Esophagus muscularis mucosa (tissue), 4 donors: ENCODE results near the gene CBR3. TPM values are rescaled to one million over a fixed set of nuclear protein-coding genes. Genes with fewer than 3 reads are reported as not detected.
A peak's percentile ranks its signal among the peaks of the same experiment; 100 is the strongest.
"Not testable (repeated sequence)": the region's sequence is repeated elsewhere in the genome, so short reads cannot be mapped to it uniquely, and the experiment has no call there.

ENCODE experiments used
- DNase-seq: peaks from one replicate; pipeline ENCODE4 v3.0.0-alpha.2; 2017; ENCODE audit errors: extremely low spot score
- H3K27ac ChIP-seq, 4 donors: fragments of 200-600 bp; sonication (generic); replicated peaks in 1 of 4; 1 replicate in 3 of 4; 2 replicates in 1 of 4; pipeline ENCODE4 v1.5.1; 2016 to 2019; ENCODE audit warnings: mild to moderate bottlenecking in 1 of 4
- H3K27me3 ChIP-seq, 4 donors: fragments of 200-600 bp; sonication (generic); one replicate each; pipeline versions ENCODE4 v1.5.1 to v1.6.0; 2016 to 2019
- H3K36me3 ChIP-seq, 4 donors: fragments of 200-600 bp; sonication (generic); one replicate each; pipeline ENCODE4 v1.5.1; 2016 to 2019
- H3K4me1 ChIP-seq, 4 donors: fragments of 200-600 bp; sonication (generic); one replicate each; pipeline ENCODE4 v1.5.1; 2016 to 2019
- H3K4me3 ChIP-seq, 4 donors: fragments of 200-600 bp; sonication (generic); 1 replicate in 2 of 4; 2 replicates in 2 of 4; pipeline ENCODE4 v1.5.1; 2016 to 2019; ENCODE audit warnings: mild to moderate bottlenecking in 4 of 4, moderate library complexity in 1 of 4
- H3K9me3 ChIP-seq, 4 donors: fragments of 200-600 bp; sonication (generic); 1 replicate in 3 of 4; 2 replicates in 1 of 4; pipeline ENCODE4 v1.5.1; 2016 to 2019
- EP300 ChIP-seq: sonication (generic); formaldehyde crosslinking; IDR thresholded peaks from one replicate; pipeline ENCODE4 v1.6.1; 2017; ENCODE audit warnings: antibody characterized with exemption
- POLR2A ChIP-seq: fragments of 450-650 bp; IDR thresholded peaks from one replicate; pipeline ENCODE4 v1.6.1; 2017; ENCODE audit warnings: antibody characterized with exemption, moderate library complexity, mild to moderate bottlenecking, low read depth
- POLR2AphosphoS5 ChIP-seq, 2 donors: sonication (generic); formaldehyde crosslinking; IDR thresholded peaks; one replicate each; pipeline ENCODE4 v1.6.1; 2017; ENCODE audit warnings: antibody characterized with exemption in 2 of 2
- whole genome bisulfite sequencing: methylation state at CpG from one replicate; pipeline ENCODE4 v1.1.5; 2018; 5-methylcytosine and 5-hydroxymethylcytosine counted together
- intact Hi-C: fragments of 100-400 bp; cut with DNase I; formaldehyde crosslinking; loops from one replicate; pipeline ENCODE4 v1.15.1; 2023
- total RNA-seq, 4 donors: library from RNA; depleted of rRNA; stranded (reverse); fragments of >200 nt; gene quantifications; one replicate each; pipeline versions ENCODE4 v1.1.0 to v1.2.1, GENCODE V29; 2016
- TF ChIP-seq, protein P1 (sequence below), 3 experiments: fragments of 200-600 bp in 2 of 3; fragments of 450-650 bp in 1 of 3; sonication (generic) in 2 of 3; IDR thresholded peaks; one replicate each; pipeline ENCODE4 v1.5.1; 2017 to 2019; ENCODE audit warnings: antibody characterized with exemption in 3 of 3, mild to moderate bottlenecking in 2 of 3, moderate library complexity in 1 of 3

CBR3 gene
- total RNA-seq, 4 donors from 2014 or later: 11.4 to 18.5 (median 14.0) TPM

GRCh38 chr21:36141513-36141925, 6.6 kb downstream of the CBR3 start:
- H3K36me3 ChIP-seq: peaks cover 3 to 29% (median 6%) of the 10 kb centered on the region in 4 donors
- H3K27ac ChIP-seq: no peak overlapping the region
- DNase-seq: no peak
- H3K4me1 ChIP-seq: peaks cover 10 to 19% (median 13%) of the 10 kb centered on the region in 4 donors
- H3K27me3 ChIP-seq: no peaks in the 10 kb centered on the region
- no peak overlapping the region for H3K4me3 ChIP-seq
- TF ChIP-seq POLR2AphosphoS5 (IDR thresholded peaks at IDR 0.05) (peak in 1 of 2 donors; percentile 10), EP300 (no peak)
- TF ChIP-seq, protein P1, sequence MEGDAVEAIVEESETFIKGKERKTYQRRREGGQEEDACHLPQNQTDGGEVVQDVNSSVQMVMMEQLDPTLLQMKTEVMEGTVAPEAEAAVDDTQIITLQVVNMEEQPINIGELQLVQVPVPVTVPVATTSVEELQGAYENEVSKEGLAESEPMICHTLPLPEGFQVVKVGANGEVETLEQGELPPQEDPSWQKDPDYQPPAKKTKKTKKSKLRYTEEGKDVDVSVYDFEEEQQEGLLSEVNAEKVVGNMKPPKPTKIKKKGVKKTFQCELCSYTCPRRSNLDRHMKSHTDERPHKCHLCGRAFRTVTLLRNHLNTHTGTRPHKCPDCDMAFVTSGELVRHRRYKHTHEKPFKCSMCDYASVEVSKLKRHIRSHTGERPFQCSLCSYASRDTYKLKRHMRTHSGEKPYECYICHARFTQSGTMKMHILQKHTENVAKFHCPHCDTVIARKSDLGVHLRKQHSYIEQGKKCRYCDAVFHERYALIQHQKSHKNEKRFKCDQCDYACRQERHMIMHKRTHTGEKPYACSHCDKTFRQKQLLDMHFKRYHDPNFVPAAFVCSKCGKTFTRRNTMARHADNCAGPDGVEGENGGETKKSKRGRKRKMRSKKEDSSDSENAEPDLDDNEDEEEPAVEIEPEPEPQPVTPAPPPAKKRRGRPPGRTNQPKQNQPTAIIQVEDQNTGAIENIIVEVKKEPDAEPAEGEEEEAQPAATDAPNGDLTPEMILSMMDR (IDR thresholded peaks at IDR 0.05): peak; percentile 68 to 82 (median 69)
- H3K9me3 ChIP-seq: no peaks in the 10 kb centered on the region
- 11% methylated on average over 6 of the region's 6 CpGs for whole genome bisulfite sequencing
- intact Hi-C loops: loop anchor here (5.0 kb wide), 1 partner anchor 66 kb away; no protein-coding TSS in a partner anchor

- H3K27me3 ChIP-seq, DNase-seq, H3K9me3 ChIP-seq, H3K27ac ChIP-seq, H3K4me3 ChIP-seq, H3K4me1 ChIP-seq: not testable (repeated sequence)
- intact Hi-C loops: loop anchor here (5.0 kb wide), 1 partner anchor 63 kb away; no protein-coding TSS in a partner anchor
- 83% methylated on average over 6 of the region's 6 CpGs for WGBS
- H3K36me3 ChIP-seq: peaks cover 3 to 22% (median 6%) of the 10 kb centered on the region in 4 donors
Observed at GRCh38 chr21:36144233-36144632, 9.4 kb downstream of the CBR3 start.

DNA sequence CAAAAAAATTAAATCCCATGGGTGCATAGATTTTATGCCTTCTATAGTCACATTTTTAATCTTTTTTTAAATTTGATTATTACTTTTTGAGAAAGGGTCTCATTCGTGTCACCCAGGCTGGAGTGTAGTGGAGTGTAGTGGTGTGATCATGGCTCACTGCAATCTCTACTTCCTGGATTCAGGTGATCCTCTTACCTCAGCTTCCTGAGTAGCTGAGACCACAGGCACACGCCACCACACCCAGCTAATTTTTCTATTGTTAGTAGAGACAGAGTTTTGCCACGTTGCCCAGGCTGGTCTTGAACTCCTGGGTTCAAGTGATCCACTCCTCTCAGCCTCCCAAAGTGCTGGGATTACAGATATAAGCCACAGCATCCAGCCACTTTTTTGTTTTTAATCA, 10.4 kb downstream of the CBR3 start:
- TF ChIP-seq, protein P1 (IDR thresholded peaks at IDR 0.05): no peak
- TF ChIP-seq POLR2A (no peak), POLR2AphosphoS5 (IDR thresholded peaks at IDR 0.05) (no peak), EP300 (no peak)
- Histone ChIP-seq H3K27me3 (no peaks in the 10 kb centered on the region), H3K36me3 (peaks cover 0 to 14% (median 4%) of the 10 kb centered on the region in 4 donors), H3K9me3 (no peaks in the 10 kb centered on the region), H3K4me1 (peaks cover 6 to 18% (median 12%) of the 10 kb centered on the region in 4 donors), H3K27ac (no peak overlapping the region), H3K4me3 (no peak overlapping the region)
- intact Hi-C loops: loop anchor here (5.0 kb wide), 1 partner anchor 187 kb away; no protein-coding TSS in a partner anchor
- no peak for DNase-seq
- WGBS: 85% methylated on average over 3 of the region's 3 CpGs

GRCh38 chr21:36147911-36148310, 13.0 kb downstream of the CBR3 start:
- DNase-seq: no peak
- Histone ChIP-seq H3K9me3 (no peaks in the 10 kb centered on the region), H3K36me3 (peaks cover 0 to 12% (median 3%) of the 10 kb centered on the region in 4 donors), H3K4me3 (no peak overlapping the region), H3K4me1 (peaks cover 10 to 14% (median 13%) of the 10 kb centered on the region in 4 donors), H3K27ac (no peak overlapping the region), H3K27me3 (no peaks in the 10 kb centered on the region)
- TF ChIP-seq, protein P1 (IDR thresholded peaks at IDR 0.05): no peak
- TF ChIP-seq POLR2AphosphoS5 (IDR thresholded peaks at IDR 0.05) (no peak), EP300 (no peak)
- intact Hi-C loops: loop anchor here (5.0 kb wide), 1 partner anchor 184 kb away; no protein-coding TSS in a partner anchor
- WGBS: 96% methylated on average over 5 of the region's 5 CpGs

DNA sequence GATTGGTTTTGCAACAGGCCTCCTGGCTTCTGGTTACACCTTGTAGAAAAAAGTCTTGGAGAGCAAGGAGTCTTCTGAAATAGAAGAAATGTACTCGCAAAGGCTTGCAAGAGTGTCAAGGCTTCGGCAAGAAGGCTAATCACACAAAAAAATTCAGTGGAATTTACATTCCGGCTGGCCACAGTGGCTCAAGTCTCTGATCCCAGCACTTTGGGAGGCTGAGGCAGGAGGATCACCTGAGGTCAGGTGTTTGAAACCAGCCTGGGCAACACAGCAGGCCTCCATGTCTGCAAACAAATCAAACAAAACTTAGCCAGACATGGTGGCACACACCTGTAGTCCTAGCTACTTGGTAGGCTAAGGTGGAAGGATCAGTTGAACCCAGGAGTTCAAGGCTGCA, 14.0 kb downstream of the CBR3 start:
- DNase-seq: no peak
- WGBS: 95% methylated on average over 3 of the region's 3 CpGs
- Histone ChIP-seq H3K4me3 (no peak overlapping the region), H3K9me3 (no peaks in the 10 kb centered on the region), H3K36me3 (peaks cover 0 to 12% (median 3%) of the 10 kb centered on the region in 4 donors), H3K27me3 (no peaks in the 10 kb centered on the region), H3K4me1 (peaks cover 10 to 14% (median 13%) of the 10 kb centered on the region in 4 donors), H3K27ac (no peak overlapping the region)
- TF ChIP-seq, protein P1 (IDR thresholded peaks at IDR 0.05): no peak
- no peak for TF ChIP-seq POLR2A
- no peak for TF ChIP-seq POLR2AphosphoS5 (IDR thresholded peaks at IDR 0.05)
- no peak for TF ChIP-seq EP300
- intact Hi-C loops: loop anchor here (5.0 kb wide), 1 partner anchor 183 kb away; no protein-coding TSS in a partner anchor
